Mesenchymal stem cell (in vitro differentiated cells and primary cell): ENCODE measurements around the gene ORM1.
A peak's percentile ranks its signal among the peaks of the same experiment; 100 is the strongest.
"Not testable (repeated sequence)": the region's sequence is repeated elsewhere in the genome, so short reads cannot be mapped to it uniquely, and the experiment has no call there.

ENCODE experiments used
- DNase-seq: peaks from one replicate; pipeline ENCODE4 v3.0.0-alpha.2; 2013
- H2AFZ ChIP-seq: one replicate; pipeline ENCODE4 v1.6.1; 2013; ENCODE audit warnings: low read depth, mild to moderate bottlenecking, control low read depth, inconsistent platforms, low read length, moderate library complexity
- H2AK5ac ChIP-seq: 2 replicates; pipeline ENCODE4 v1.6.1; 2013; ENCODE audit warnings: low read length, moderate library complexity, mild to moderate bottlenecking, inconsistent platforms; ENCODE audit not compliant: severe bottlenecking
- H2BK120ac ChIP-seq: one replicate; pipeline ENCODE4 v1.6.1; 2013; ENCODE audit warnings: low read depth, mild to moderate bottlenecking, inconsistent platforms, low read length, moderate library complexity
- H2BK12ac ChIP-seq, 2 experiments: one replicate each; pipeline ENCODE4 v1.6.1; 2013; ENCODE audit warnings: inconsistent platforms in 2 of 2, low read length in 2 of 2, mild to moderate bottlenecking in 2 of 2, moderate library complexity in 2 of 2, control low read depth in 1 of 2
- H2BK15ac ChIP-seq: one replicate; pipeline ENCODE4 v1.6.1; 2013; ENCODE audit warnings: mild to moderate bottlenecking, low read depth, inconsistent platforms; ENCODE audit not compliant: poor library complexity, severe bottlenecking
- H2BK5ac ChIP-seq: 2 replicates; pipeline ENCODE4 v1.6.1; 2013; ENCODE audit warnings: low read depth, mild to moderate bottlenecking, low read length, control low read depth, inconsistent platforms; ENCODE audit not compliant: poor library complexity, severe bottlenecking
- H3K14ac ChIP-seq, 2 experiments: one replicate each; pipeline ENCODE4 v1.6.1; 2013; ENCODE audit warnings: inconsistent platforms in 2 of 2, low read length in 2 of 2, control low read depth in 1 of 2, mild to moderate bottlenecking in 1 of 2, moderate library complexity in 1 of 2
- H3K18ac ChIP-seq, 2 experiments: one replicate each; pipeline ENCODE4 v1.6.1; 2013; ENCODE audit warnings: inconsistent platforms in 2 of 2, low read length in 2 of 2, control low read depth in 1 of 2, low read depth in 1 of 2, mild to moderate bottlenecking in 1 of 2
- H3K23ac ChIP-seq, 2 experiments: one replicate each; pipeline ENCODE4 v1.6.1; 2013; ENCODE audit warnings: inconsistent platforms in 2 of 2, low read length in 2 of 2, mild to moderate bottlenecking in 2 of 2, moderate library complexity in 2 of 2, control low read depth in 1 of 2
- H3K27ac ChIP-seq: 2 replicates; pipeline ENCODE4 v1.5.1; 2013; ENCODE audit warnings: mild to moderate bottlenecking, moderate library complexity, low read length, control low read depth, inconsistent platforms; ENCODE audit not compliant: poor library complexity, severe bottlenecking
- H3K27me3 ChIP-seq, 2 experiments: 2 replicates each; pipeline versions ENCODE4 v1.6.1 to v1.7.0; 2013; ENCODE audit warnings: low read length in 2 of 2, mild to moderate bottlenecking in 2 of 2, moderate library complexity in 2 of 2, control low read depth in 1 of 2, inconsistent platforms in 1 of 2; ENCODE audit not compliant: control insufficient read depth in 1 of 2, insufficient read depth in 1 of 2
- H3K36me3 ChIP-seq, 2 experiments: 2 replicates each; pipeline versions ENCODE4 v1.6.1 to v1.7.0; 2013; ENCODE audit warnings: low read length in 2 of 2, control low read depth in 1 of 2, inconsistent platforms in 1 of 2, low read depth in 1 of 2, mild to moderate bottlenecking in 1 of 2; ENCODE audit not compliant: insufficient read depth in 2 of 2, control insufficient read depth in 1 of 2
- H3K4ac ChIP-seq, 2 experiments: one replicate each; pipeline ENCODE4 v1.6.1; 2013; ENCODE audit warnings: inconsistent platforms in 2 of 2, low read length in 2 of 2, mild to moderate bottlenecking in 2 of 2, moderate library complexity in 2 of 2, control low read depth in 1 of 2, low read depth in 1 of 2
- H3K4me1 ChIP-seq: 2 replicates; pipeline ENCODE4 v1.6.1; 2013; ENCODE audit warnings: low read depth, low read length, control low read depth; ENCODE audit not compliant: control insufficient read depth, insufficient read depth
- H3K4me2 ChIP-seq: 2 replicates; pipeline ENCODE4 v1.6.1; 2013; ENCODE audit warnings: low read length, mild to moderate bottlenecking, inconsistent platforms; ENCODE audit not compliant: poor library complexity, severe bottlenecking
- H3K4me3 ChIP-seq, 2 experiments: 2 replicates each; pipeline versions ENCODE4 v1.5.1 to v1.7.0; 2013; ENCODE audit warnings: low read length in 2 of 2, mild to moderate bottlenecking in 2 of 2, control low read depth in 1 of 2, low read depth in 1 of 2; ENCODE audit not compliant: insufficient read depth in 1 of 2
- H3K79me1 ChIP-seq: replicated peaks from 2 replicates; pipeline ENCODE4 v1.6.1; 2013; ENCODE audit warnings: mild to moderate bottlenecking, control low read depth, low read length, inconsistent platforms; ENCODE audit not compliant: poor library complexity, severe bottlenecking
- H3K9ac ChIP-seq: 2 replicates; pipeline ENCODE4 v1.7.0; 2013; ENCODE audit warnings: mild to moderate bottlenecking, low read length, moderate library complexity
- H3K9me3 ChIP-seq: 2 replicates; pipeline ENCODE4 v1.7.0; 2013; ENCODE audit warnings: mild to moderate bottlenecking, low read length; ENCODE audit not compliant: control insufficient read depth
- H4K8ac ChIP-seq: one replicate; pipeline ENCODE4 v1.6.1; 2013; ENCODE audit warnings: inconsistent platforms, mild to moderate bottlenecking, low read length, moderate library complexity
- H4K91ac ChIP-seq: one replicate; pipeline ENCODE4 v1.6.1; 2013; ENCODE audit warnings: mild to moderate bottlenecking, low read length, inconsistent platforms
- WGBS: methylation state at CpG from one replicate; pipeline ENCODE4 v1.1.7; 2013; ENCODE audit warnings: mixed read lengths; 5-methylcytosine and 5-hydroxymethylcytosine counted together

The ORM1 gene

DNA sequence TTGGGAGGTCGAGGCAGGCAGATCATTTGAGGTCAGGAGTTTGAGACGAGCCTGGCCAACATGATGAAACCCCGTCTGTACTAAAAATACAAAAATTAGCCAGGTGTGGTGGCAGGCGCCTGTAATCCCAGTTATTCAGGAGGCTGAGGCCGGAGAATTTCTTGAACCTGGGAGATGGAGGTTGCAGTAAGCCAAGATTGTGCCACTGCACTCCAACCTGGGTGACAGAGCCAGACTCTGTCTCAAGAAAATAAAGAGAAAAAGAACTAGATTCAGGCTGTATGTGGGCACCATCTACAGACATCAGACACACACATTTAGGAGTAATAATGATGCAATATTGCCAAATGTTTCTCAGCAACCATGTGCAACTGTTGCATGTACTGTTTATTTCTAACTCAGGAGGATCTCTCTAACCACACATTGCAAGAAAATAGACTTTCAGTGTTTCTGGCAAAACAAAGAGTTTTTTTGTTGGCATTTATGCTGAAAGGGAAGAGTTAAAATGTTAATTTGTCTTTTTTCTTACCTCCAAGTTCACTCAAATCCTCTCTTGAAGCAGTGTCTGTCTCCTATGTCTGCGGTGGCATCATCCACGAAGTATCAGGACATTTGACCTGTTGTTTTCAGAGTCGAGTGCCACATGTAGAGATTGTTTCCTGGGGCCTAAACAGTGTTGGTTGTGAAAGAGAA is 5.1 kb upstream of the ORM1 start:
- Histone ChIP-seq H3K27me3 (peaks cover 0 to 5% of the 10 kb centered on the region in 2 experiments), H2BK5ac (no peak overlapping the region), H3K36me3 (no peaks in the 10 kb centered on the region), H3K4me2 (no peak overlapping the region), H3K14ac (no peak overlapping the region), H3K4me1 (peaks cover 8% of the 10 kb centered on the region), H3K27ac (no peak overlapping the region), H2AFZ (no peak overlapping the region), H3K9ac (no peak overlapping the region), H2BK12ac (no peak overlapping the region), H4K8ac (peak overlapping the region; percentile 7), H4K91ac (no peak overlapping the region), H3K18ac (no peak overlapping the region), H3K4ac (no peak overlapping the region), H2BK15ac (no peak overlapping the region), H3K4me3 (no peak overlapping the region), H3K79me1 (no peaks in the 10 kb centered on the region), H2BK120ac (no peak overlapping the region), H3K9me3 (no peaks in the 10 kb centered on the region), H2AK5ac (no peak overlapping the region), H3K23ac (no peak overlapping the region)
- WGBS: 94% methylated on average over 8 of the region's 8 CpGs
- peak; percentile 85 for DNase-seq

DNA sequence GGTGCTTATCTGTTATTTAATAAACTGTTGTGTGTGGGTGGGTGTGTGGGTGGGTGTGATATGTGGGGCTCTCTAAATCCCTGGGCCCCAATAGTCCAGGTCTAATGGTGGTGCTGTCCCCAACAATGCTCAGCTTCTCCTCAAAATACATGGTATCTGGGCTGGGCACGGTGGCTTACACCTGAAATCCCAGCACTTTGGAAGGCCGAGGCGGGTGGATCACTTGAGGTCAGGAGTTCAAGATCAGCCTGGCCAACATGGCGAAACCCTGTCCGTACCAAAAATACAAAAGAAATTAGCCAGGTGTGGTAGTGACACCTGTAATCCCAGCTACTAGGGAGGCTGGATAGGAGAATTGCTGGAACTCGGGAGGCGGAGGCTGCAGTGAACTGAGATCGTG is 4.5 kb upstream of the ORM1 start:
- Histone ChIP-seq H3K4me2 (no peak overlapping the region), H2BK5ac (no peak overlapping the region), H3K14ac (no peak overlapping the region), H2BK12ac (no peak overlapping the region), H4K8ac (no peak overlapping the region), H3K23ac (no peak overlapping the region), H4K91ac (no peak overlapping the region), H3K4me1 (peaks cover 8% of the 10 kb centered on the region), H3K4ac (no peak overlapping the region), H3K4me3 (no peak overlapping the region), H3K18ac (no peak overlapping the region), H2AK5ac (no peak overlapping the region), H3K9me3 (no peaks in the 10 kb centered on the region), H2AFZ (no peak overlapping the region), H2BK15ac (no peak overlapping the region), H3K36me3 (no peaks in the 10 kb centered on the region), H3K27ac (no peak overlapping the region), H3K27me3 (peaks cover 0 to 5% of the 10 kb centered on the region in 2 experiments), H2BK120ac (no peak overlapping the region), H3K79me1 (no peaks in the 10 kb centered on the region), H3K9ac (no peak overlapping the region)
- WGBS: 95% methylated on average over 8 of the region's 8 CpGs
- DNase-seq: no peak

DNA sequence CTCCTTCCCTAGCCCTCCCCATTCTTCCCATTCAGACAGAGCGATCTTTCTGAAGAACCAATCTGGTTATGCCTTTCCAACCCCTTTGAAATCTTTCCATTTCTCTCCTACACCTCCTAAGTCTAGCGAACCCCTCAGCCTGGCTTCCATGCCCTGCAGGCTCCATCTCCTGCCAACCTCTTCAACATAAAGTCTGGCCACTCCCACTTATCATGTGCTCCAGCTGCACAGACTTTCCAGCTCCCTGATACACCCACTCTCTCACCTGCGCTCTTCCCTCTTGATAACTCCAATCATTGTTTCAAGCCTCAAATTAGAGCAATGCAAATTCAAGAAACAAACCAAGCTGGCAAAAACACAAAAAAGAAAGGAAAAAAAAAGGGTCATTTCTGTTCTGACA is 3.8 kb upstream of the ORM1 start:
- no peaks in the 10 kb centered on the region for H3K79me1 ChIP-seq
- DNase-seq: no peak
- H3K27me3 ChIP-seq: peaks cover 0 to 5% of the 10 kb centered on the region in 2 experiments
- H4K8ac ChIP-seq: no peak overlapping the region
- peak overlapping the region in 1 of 2 experiments; percentile 56 for H2BK12ac ChIP-seq
- no peak overlapping the region for H2BK120ac ChIP-seq
- no peak overlapping the region for H3K4me3 ChIP-seq
- 97% methylated on average over 3 of the region's 3 CpGs for WGBS
- no peak overlapping the region for H3K14ac ChIP-seq
- H3K18ac ChIP-seq: no peak overlapping the region
- H3K4ac ChIP-seq: peak overlapping the region in 1 of 2 experiments; percentile 66
- no peak overlapping the region for H3K27ac ChIP-seq
- no peak overlapping the region for H3K23ac ChIP-seq
- no peak overlapping the region for H2AK5ac ChIP-seq
- H2BK15ac ChIP-seq: no peak overlapping the region
- H3K9ac ChIP-seq: no peak overlapping the region
- H2BK5ac ChIP-seq: no peak overlapping the region
- H3K4me1 ChIP-seq: peaks cover 8% of the 10 kb centered on the region
- H3K36me3 ChIP-seq: no peaks in the 10 kb centered on the region
- no peak overlapping the region for H4K91ac ChIP-seq
- no peak overlapping the region for H2AFZ ChIP-seq
- H3K9me3 ChIP-seq: no peaks in the 10 kb centered on the region
- no peak overlapping the region for H3K4me2 ChIP-seq

DNA sequence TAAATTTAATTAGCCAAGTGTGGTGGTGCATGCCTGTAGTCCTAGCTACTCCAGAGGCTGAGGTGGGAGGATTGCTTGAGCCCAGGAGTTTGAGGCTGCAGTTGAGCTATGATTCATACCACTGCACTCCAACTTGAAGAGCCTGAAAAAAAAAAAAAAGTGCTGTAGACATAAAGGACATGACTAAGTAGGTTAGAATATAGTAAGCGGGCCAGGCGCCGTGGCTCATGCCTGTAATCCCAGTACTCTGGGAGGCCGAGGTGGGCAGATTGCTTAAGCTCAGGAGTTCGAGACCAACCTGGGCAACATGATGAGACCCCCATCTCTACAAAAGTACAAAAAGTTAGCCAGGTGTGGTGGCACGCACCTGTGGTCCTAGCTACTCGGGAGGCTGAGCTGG is 2.2 kb upstream of the ORM1 start:
- not testable (repeated sequence) for H2AFZ ChIP-seq, H2AK5ac ChIP-seq, H2BK12ac ChIP-seq

More for the DNA sequence above, 2.2 kb upstream of the ORM1 start:
- H3K18ac ChIP-seq, H3K9me3 ChIP-seq, H3K4me3 ChIP-seq, H2BK15ac ChIP-seq, H3K4me1 ChIP-seq, H3K4me2 ChIP-seq, H2BK5ac ChIP-seq, H2BK120ac ChIP-seq, H4K8ac ChIP-seq, H3K36me3 ChIP-seq, H3K4ac ChIP-seq, H3K27me3 ChIP-seq, H3K79me1 ChIP-seq, H4K91ac ChIP-seq, H3K9ac ChIP-seq, H3K14ac ChIP-seq, H3K27ac ChIP-seq, H3K23ac ChIP-seq: not testable (repeated sequence)
- WGBS: 50% methylated on average over 7 of the region's 7 CpGs
- peak; percentile 77 for DNase-seq
